Measurements from ENCODE around the gene FHIT. TPM values are rescaled to one million over a fixed set of nuclear protein-coding genes. Genes with fewer than 3 reads are reported as not detected.

Gene FHIT
- total RNA-seq, 1 experiment from 2014 or later: 3.6 TPM

DNA sequence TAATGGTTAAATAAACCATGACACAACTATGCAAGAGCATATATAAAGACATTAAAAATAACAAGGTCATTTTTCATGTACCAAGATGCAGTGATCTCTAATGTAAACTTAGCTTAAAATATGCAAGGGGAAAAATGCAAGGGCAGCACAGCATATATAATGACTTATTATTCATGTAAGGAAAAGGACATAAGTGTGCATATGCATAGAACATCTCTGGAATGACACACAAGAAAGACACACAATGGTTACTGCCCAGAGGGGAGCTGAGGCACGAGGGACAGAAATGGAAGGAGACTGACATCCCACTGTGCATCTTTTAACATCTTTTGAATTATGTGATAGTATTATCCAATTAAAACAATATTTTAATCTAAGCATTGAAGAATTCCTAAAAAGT is 79.0 kb downstream of the FHIT start:
- BruUV-seq (replicated peaks): no TSS peak
- Histone ChIP-seq H4K20me1 (ENCODE audit: low read length) (no peaks in the 10 kb centered on the region), H2AFZ (ENCODE audit: low read length) (no peak overlapping the region), H3F3A (ENCODE audit: low read length, unreplicated experiment) (no peaks in the 10 kb centered on the region), H3K4me3 (ENCODE audit: low read length) (no peak overlapping the region), H3K9ac (ENCODE audit: low read length) (no peak overlapping the region), H3K27me3 (ENCODE audit: low read length) (no peaks in the 10 kb centered on the region), H3K79me2 (ENCODE audit: low read length) (no peaks in the 10 kb centered on the region), H3K27ac (ENCODE audit: low read length) (no peak overlapping the region), H3K9me3 (ENCODE audit: low read length) (no peaks in the 10 kb centered on the region), H3K36me3 (ENCODE audit: low read depth, low read length) (no peaks in the 10 kb centered on the region), H3K4me2 (ENCODE audit: low read length) (no peak overlapping the region), H3K9me2 (replicated peaks; ENCODE audit: low read length) (no peaks in the 10 kb centered on the region), H3K4me1 (ENCODE audit: insufficient read depth, low read length) (no peaks in the 10 kb centered on the region)
- ATAC-seq (no peak), DNase-seq (no peak)
- CTCF ChIA-PET: interaction anchor here (0.6 kb wide), 1 partner anchor 123 kb away, joined by 4 read pairs; no protein-coding TSS in a partner anchor
- POLR2A ChIA-PET (ENCODE audit: unreplicated experiment): no interaction called here
- intact Hi-C loops (cut with micrococcal nuclease): no loop called here
- TF ChIP-seq, protein P1, sequence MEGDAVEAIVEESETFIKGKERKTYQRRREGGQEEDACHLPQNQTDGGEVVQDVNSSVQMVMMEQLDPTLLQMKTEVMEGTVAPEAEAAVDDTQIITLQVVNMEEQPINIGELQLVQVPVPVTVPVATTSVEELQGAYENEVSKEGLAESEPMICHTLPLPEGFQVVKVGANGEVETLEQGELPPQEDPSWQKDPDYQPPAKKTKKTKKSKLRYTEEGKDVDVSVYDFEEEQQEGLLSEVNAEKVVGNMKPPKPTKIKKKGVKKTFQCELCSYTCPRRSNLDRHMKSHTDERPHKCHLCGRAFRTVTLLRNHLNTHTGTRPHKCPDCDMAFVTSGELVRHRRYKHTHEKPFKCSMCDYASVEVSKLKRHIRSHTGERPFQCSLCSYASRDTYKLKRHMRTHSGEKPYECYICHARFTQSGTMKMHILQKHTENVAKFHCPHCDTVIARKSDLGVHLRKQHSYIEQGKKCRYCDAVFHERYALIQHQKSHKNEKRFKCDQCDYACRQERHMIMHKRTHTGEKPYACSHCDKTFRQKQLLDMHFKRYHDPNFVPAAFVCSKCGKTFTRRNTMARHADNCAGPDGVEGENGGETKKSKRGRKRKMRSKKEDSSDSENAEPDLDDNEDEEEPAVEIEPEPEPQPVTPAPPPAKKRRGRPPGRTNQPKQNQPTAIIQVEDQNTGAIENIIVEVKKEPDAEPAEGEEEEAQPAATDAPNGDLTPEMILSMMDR (conservative IDR thresholded peaks at IDR 0.05; ENCODE audit: low read depth, low read length): no peak
- TF ChIP-seq EZH2 (IDR thresholded peaks at IDR 0.05; ENCODE audit: low read length, unreplicated experiment) (no peak), EZH2phosphoT487 (IDR thresholded peaks at IDR 0.05; ENCODE audit: borderline replicate concordance, low read length) (no peak)

DNA sequence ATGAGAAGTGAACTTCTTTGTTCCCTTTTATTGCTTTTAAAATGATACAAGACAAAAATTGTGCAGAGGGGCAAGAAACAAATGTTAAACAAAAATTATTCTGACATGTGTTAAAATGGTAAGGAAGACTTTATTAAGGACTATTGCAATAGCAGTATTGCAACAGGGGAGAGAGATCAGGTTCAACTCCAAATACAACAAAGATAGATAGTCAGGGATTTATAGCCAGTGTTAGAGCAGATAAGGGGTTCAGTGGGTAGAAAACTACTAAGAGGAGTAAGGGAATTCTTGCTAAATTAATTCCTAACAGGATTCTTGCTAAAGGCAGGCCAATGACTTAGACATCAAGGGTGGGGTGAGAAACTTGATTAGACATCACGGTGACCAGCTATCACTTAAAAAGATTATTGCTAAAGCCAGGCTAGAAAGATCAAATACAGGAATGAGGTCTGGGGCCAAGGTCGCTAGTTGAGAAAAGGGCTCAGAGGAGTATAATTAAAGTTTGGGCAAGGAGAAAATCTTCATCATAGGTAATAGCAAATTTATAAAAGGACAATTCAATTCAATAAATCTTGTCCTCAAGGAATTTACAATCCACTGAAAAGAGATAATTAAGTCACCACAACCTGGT is 81.5 kb downstream of the FHIT start:
- intact Hi-C loops (cut with micrococcal nuclease): no loop called here
- H3K4me3 ChIP-seq (ENCODE audit: low read length): no peak overlapping the region
- H3K9ac ChIP-seq (ENCODE audit: low read length): no peak overlapping the region
- H3K27ac ChIP-seq (ENCODE audit: low read length): no peak overlapping the region
- no peak overlapping the region for H2AFZ ChIP-seq (ENCODE audit: low read length)
- H3K9me3 ChIP-seq (ENCODE audit: low read length): no peaks in the 10 kb centered on the region
- no peaks in the 10 kb centered on the region for H4K20me1 ChIP-seq (ENCODE audit: low read length)
- no peaks in the 10 kb centered on the region for H3K4me1 ChIP-seq (ENCODE audit: insufficient read depth, low read length)
- DNase-seq (no peak), ATAC-seq (no peak)
- no TSS peak for BruUV-seq (replicated peaks)
- H3K36me3 ChIP-seq (ENCODE audit: low read depth, low read length): no peaks in the 10 kb centered on the region
- H3K27me3 ChIP-seq (ENCODE audit: low read length): no peaks in the 10 kb centered on the region
- no peaks in the 10 kb centered on the region for H3K9me2 ChIP-seq (replicated peaks; ENCODE audit: low read length)
- CTCF ChIA-PET: no interaction called here
- TF ChIP-seq, protein P1 (conservative IDR thresholded peaks at IDR 0.05; ENCODE audit: low read depth, low read length): no peak
- no peak for TF ChIP-seq EZH2phosphoT487 (IDR thresholded peaks at IDR 0.05; ENCODE audit: borderline replicate concordance, low read length)
- no peak for TF ChIP-seq EZH2 (IDR thresholded peaks at IDR 0.05; ENCODE audit: low read length, unreplicated experiment)
- no peaks in the 10 kb centered on the region for H3K79me2 ChIP-seq (ENCODE audit: low read length)
- no peak overlapping the region for H3K4me2 ChIP-seq (ENCODE audit: low read length)
- H3F3A ChIP-seq (ENCODE audit: low read length, unreplicated experiment): no peaks in the 10 kb centered on the region
- POLR2A ChIA-PET (ENCODE audit: unreplicated experiment): no interaction called here

DNA sequence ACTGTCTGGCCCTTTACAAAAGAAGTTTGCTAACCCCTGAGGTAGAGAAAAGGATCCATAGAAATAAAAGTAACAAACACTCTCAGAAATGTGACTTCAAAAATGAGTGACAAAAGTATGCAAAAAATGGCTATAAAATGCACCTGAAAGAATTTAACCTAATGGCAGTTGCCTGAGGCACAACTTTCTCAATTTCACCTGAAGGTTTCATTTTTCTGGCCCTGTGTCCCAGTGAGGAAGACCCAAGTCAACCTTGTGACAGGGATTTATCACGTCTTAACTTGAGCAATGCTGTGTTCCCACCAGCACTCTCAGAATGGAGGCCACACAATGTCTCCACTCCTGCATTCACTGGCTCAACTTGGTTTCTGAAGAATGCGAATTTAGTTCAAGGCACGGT is 83.0 kb downstream of the FHIT start:
- Histone ChIP-seq H3K9ac (ENCODE audit: low read length) (no peak overlapping the region), H3K79me2 (ENCODE audit: low read length) (no peaks in the 10 kb centered on the region), H3K27me3 (ENCODE audit: low read length) (no peaks in the 10 kb centered on the region), H2AFZ (ENCODE audit: low read length) (no peak overlapping the region), H3K4me2 (ENCODE audit: low read length) (no peak overlapping the region), H3K4me3 (ENCODE audit: low read length) (no peak overlapping the region), H3K36me3 (ENCODE audit: low read depth, low read length) (no peaks in the 10 kb centered on the region), H4K20me1 (ENCODE audit: low read length) (no peaks in the 10 kb centered on the region), H3K9me3 (ENCODE audit: low read length) (no peaks in the 10 kb centered on the region), H3K9me2 (replicated peaks; ENCODE audit: low read length) (no peaks in the 10 kb centered on the region), H3K27ac (ENCODE audit: low read length) (no peak overlapping the region), H3K4me1 (ENCODE audit: insufficient read depth, low read length) (no peaks in the 10 kb centered on the region), H3F3A (ENCODE audit: low read length, unreplicated experiment) (no peaks in the 10 kb centered on the region)
- ChIA-PET POLR2A (ENCODE audit: unreplicated experiment) (no interaction called here), CTCF (no interaction called here)
- DNase-seq (no peak), ATAC-seq (no peak)
- BruUV-seq (replicated peaks): no TSS peak
- intact Hi-C loops (cut with micrococcal nuclease): no loop called here
- TF ChIP-seq EZH2phosphoT487 (IDR thresholded peaks at IDR 0.05; ENCODE audit: borderline replicate concordance, low read length) (no peak), EZH2 (IDR thresholded peaks at IDR 0.05; ENCODE audit: low read length, unreplicated experiment) (no peak)
- TF ChIP-seq, protein P1 (conservative IDR thresholded peaks at IDR 0.05; ENCODE audit: low read depth, low read length): no peak

All from PC-3 (cell line).